B cell (primary cell): ENCODE results near the gene IRS2. TPM values are rescaled to one million over a fixed set of nuclear protein-coding genes. Genes with fewer than 3 reads are reported as not detected.

Experiments used
- ATAC-seq: fragments of 200-7000 bp; cut with Tn5 transposase; one replicate; pipeline ENCODE4 v1.10.0; 2021; ENCODE audit warnings: low read depth, mild to moderate bottlenecking, moderate number of reproducible peaks, moderate library complexity
- CTCF ChIA-PET: fragments of 350-600 bp; sonication (Branson Sonifier 250); formaldehyde crosslinking; loops from one replicate; lab custom pipeline; 2021; ENCODE audit warnings: antibody characterized with exemption, inconsistent platforms; lab: Charles Lee
- POLR2A ChIA-PET: fragments of 350-600 bp; sonication (Branson Sonifier 250); formaldehyde crosslinking; loops from one replicate; lab custom pipeline; 2021; ENCODE audit warnings: antibody characterized with exemption; lab: Charles Lee
- DNase-seq: peaks from one replicate; pipeline ENCODE4 v3.0.0; 2013
- H2AFZ ChIP-seq: 2 replicates; pipeline ENCODE4 v1.6.1; 2012; ENCODE audit warnings: mild to moderate bottlenecking, low read depth, low read length; ENCODE audit not compliant: insufficient read depth, poor library complexity, severe bottlenecking
- H3K27ac ChIP-seq, 2 donors: 1 replicate in 1 of 2; 2 replicates in 1 of 2; pipeline ENCODE4 v1.5.1; 2012 to 2013; ENCODE audit warnings: low read length in 2 of 2, mild to moderate bottlenecking in 2 of 2, moderate library complexity in 1 of 2
- H3K27me3 ChIP-seq, 4 experiments: fragments of 200-600 bp in 1 of 4; sonication (generic) in 1 of 4; replicated peaks in 1 of 4; 1 replicate in 2 of 4; 2 replicates in 2 of 4; pipeline versions ENCODE4 v1.6.1 to v1.7.0; 2013 to 2016; ENCODE audit warnings: low read length in 3 of 4, mild to moderate bottlenecking in 2 of 4, mixed read lengths in 1 of 4, moderate library complexity in 1 of 4; ENCODE audit not compliant: insufficient read depth in 4 of 4, control insufficient read depth in 3 of 4; ENCODE audit errors: control extremely low read depth in 1 of 4
- H3K36me3 ChIP-seq, 2 experiments: replicated peaks in 1 of 2; 1 replicate in 1 of 2; 2 replicates in 1 of 2; pipeline versions ENCODE4 v1.6.1 to v1.7.1; 2013; ENCODE audit warnings: low read length in 1 of 2; ENCODE audit not compliant: insufficient read depth in 2 of 2, control insufficient read depth in 1 of 2; ENCODE audit errors: control extremely low read depth in 1 of 2, extremely low read depth in 1 of 2
- H3K4me1 ChIP-seq, 2 donors: fragments of 200-600 bp in 1 of 2; sonication (generic) in 1 of 2; 1 replicate in 1 of 2; 2 replicates in 1 of 2; pipeline versions ENCODE4 v1.5.1 to v1.6.1; 2013 to 2017; ENCODE audit warnings: low read length in 2 of 2; ENCODE audit not compliant: control insufficient read depth in 2 of 2, insufficient read depth in 2 of 2
- H3K4me2 ChIP-seq: replicated peaks from 2 replicates; pipeline ENCODE3; 2012; ENCODE audit warnings: mild to moderate bottlenecking, low read depth, low read length; ENCODE audit not compliant: poor library complexity, severe bottlenecking
- H3K4me3 ChIP-seq, 5 experiments: fragments of 200-600 bp in 1 of 5; sonication (generic) in 1 of 5; 1 replicate in 3 of 5; 2 replicates in 2 of 5; pipeline versions ENCODE4 v1.5.1 to v1.7.0; 2011 to 2016; ENCODE audit warnings: low read length in 4 of 5, mild to moderate bottlenecking in 4 of 5, low read depth in 2 of 5, control low read depth in 1 of 5, moderate library complexity in 1 of 5; ENCODE audit not compliant: insufficient read depth in 1 of 5; ENCODE audit errors: control extremely low read depth in 1 of 5, extremely low read depth in 1 of 5
- H3K79me2 ChIP-seq: fragments of 200-600 bp; sonication (generic); one replicate; pipeline ENCODE4 v1.6.0; 2016; ENCODE audit warnings: low read length; ENCODE audit not compliant: control insufficient read depth, insufficient read depth
- H3K9ac ChIP-seq: fragments of 200-600 bp; sonication (generic); 2 replicates; pipeline ENCODE4 v1.6.1; 2017; ENCODE audit warnings: mild to moderate bottlenecking, low read length, moderate library complexity
- H3K9me3 ChIP-seq, 3 donors: one replicate each; pipeline versions ENCODE4 v1.6.1 to v1.7.1; 2013; ENCODE audit warnings: low read length in 2 of 3; ENCODE audit not compliant: control insufficient read depth in 2 of 3, insufficient read depth in 1 of 3; ENCODE audit errors: control extremely low read depth in 1 of 3
- H4K20me1 ChIP-seq: 2 replicates; pipeline ENCODE4 v1.6.0; 2012; ENCODE audit warnings: mild to moderate bottlenecking, low read length; ENCODE audit not compliant: insufficient read depth, control insufficient read depth, poor library complexity, severe bottlenecking
- H3K27ac Mint-ChIP-seq: one replicate; pipeline ENCODE4 v1.8.0; 2021; ENCODE audit warnings: mixed read lengths
- H3K27me3 Mint-ChIP-seq: one replicate; pipeline ENCODE4 v1.8.0; 2021; ENCODE audit warnings: mixed read lengths
- H3K4me1 Mint-ChIP-seq: one replicate; pipeline ENCODE4 v1.8.0; 2021; ENCODE audit warnings: mixed read lengths
- H3K4me3 Mint-ChIP-seq: one replicate; pipeline ENCODE4 v1.8.0; 2021; ENCODE audit warnings: mixed read lengths
- H3K9me3 Mint-ChIP-seq: one replicate; pipeline ENCODE4 v1.8.0; 2022; ENCODE audit warnings: mixed read lengths; ENCODE audit not compliant: insufficient read depth
- CTCF ChIP-seq: fragments of 200-600 bp; IDR thresholded peaks from one replicate; pipeline ENCODE4 v1.8.0; 2022; ENCODE audit warnings: antibody characterized with exemption, mild to moderate bottlenecking
- EZH2 ChIP-seq: IDR thresholded peaks from 2 replicates; pipeline ENCODE4 v1.6.1; 2012; ENCODE audit warnings: borderline replicate concordance, low read depth, mild to moderate bottlenecking, moderate library complexity, low read length; ENCODE audit not compliant: insufficient read depth, poor library complexity, severe bottlenecking
- WGBS: methylation state at CpG from one replicate; pipeline ENCODE4 v1.1.5; 2013; ENCODE audit warnings: missing lambda C conversion rate; ENCODE audit not compliant: insufficient coverage; 5-methylcytosine and 5-hydroxymethylcytosine counted together
- intact Hi-C: fragments of 100-400 bp; cut with micrococcal nuclease; formaldehyde crosslinking; loops from one replicate; pipeline ENCODE4 v1.10.0; 2022
- polyA plus RNA-seq: library from polyadenylated mRNA; depleted of rRNA; stranded (reverse); fragments of >200 nt; gene quantifications from 2 replicates; pipeline ENCODE4 v1.2.3, GENCODE V29; 2012
- total RNA-seq, 2 donors: library from RNA; stranded (reverse); fragments of 120-200 nt in 1 of 2; gene quantifications; 1 replicate in 1 of 2; 2 replicates in 1 of 2; pipeline versions ENCODE4 v1.2.3 to v1.2.4, GENCODE V29; 2013 to 2022

Gene IRS2
- total and polyA plus RNA-seq, 2 donors (not counting 1 experiment from before 2014, with no cell fraction given), result 5.8 to 26.9 TPM

GRCh38 chr13:109818886-109819285, 32.5 kb upstream of the IRS2 start:
- ChIA-PET POLR2A (no interaction called here), CTCF (interaction anchor here (0.7 kb wide), 1 partner anchor 96 kb away, joined by 3 read pairs; no protein-coding TSS in a partner anchor)
- no peaks in the 10 kb centered on the region for H3K27me3 ChIP-seq
- ATAC-seq (no peak), DNase-seq (no peak)
- no peak overlapping the region for H3K9ac ChIP-seq
- peaks cover 0 to 4% (median 0%) of the 10 kb centered on the region in 3 donors for H3K9me3 ChIP-seq
- H3K79me2 ChIP-seq, result no peaks in the 10 kb centered on the region
- Mint-ChIP-seq H3K4me1 (no peaks in the 10 kb centered on the region), H3K9me3 (no peaks in the 10 kb centered on the region), H3K27ac (no peak overlapping the region), H3K4me3 (no peak overlapping the region), H3K27me3 (peaks cover 13% of the 10 kb centered on the region)
- H4K20me1 ChIP-seq, result no peaks in the 10 kb centered on the region
- TF ChIP-seq EZH2 (no peak), CTCF (no peak)
- no peak overlapping the region for H2AFZ ChIP-seq
- no peaks in the 10 kb centered on the region for H3K36me3 ChIP-seq
- H3K4me1 ChIP-seq, result no peaks in the 10 kb centered on the region
- no peak overlapping the region for H3K4me2 ChIP-seq
- H3K4me3 ChIP-seq, result no peak overlapping the region
- no peak overlapping the region for H3K27ac ChIP-seq
- intact Hi-C loops, result no loop called here
- 76% methylated on average over 2 of the region's 5 CpGs for WGBS

GRCh38 chr13:109817591-109818535, 31.5 kb upstream of the IRS2 start:
- no peak overlapping the region for H3K4me2 ChIP-seq
- peaks cover 0 to 4% (median 0%) of the 10 kb centered on the region in 3 donors for H3K9me3 ChIP-seq
- no peak for ATAC-seq
- H3K9me3 Mint-ChIP-seq, result no peaks in the 10 kb centered on the region
- WGBS, result 69% methylated on average over 7 of the region's 9 CpGs
- H3K79me2 ChIP-seq, result no peaks in the 10 kb centered on the region
- no peak for DNase-seq
- H3K27ac ChIP-seq, result no peak overlapping the region
- H3K36me3 ChIP-seq, result no peaks in the 10 kb centered on the region
- no peaks in the 10 kb centered on the region for H3K4me1 ChIP-seq
- H3K27me3 Mint-ChIP-seq, result peaks cover 20% of the 10 kb centered on the region
- intact Hi-C loops, result no loop called here
- no peak for TF ChIP-seq EZH2
- no peak for TF ChIP-seq CTCF
- no peaks in the 10 kb centered on the region for H3K4me1 Mint-ChIP-seq
- CTCF ChIA-PET, result interaction anchor here (0.7 kb wide), 1 partner anchor 95 kb away, joined by 3 read pairs; no protein-coding TSS in a partner anchor
- POLR2A ChIA-PET, result no interaction called here
- no peak overlapping the region for H3K27ac Mint-ChIP-seq
- peaks cover 0 to 4% (median 0%) of the 10 kb centered on the region in 4 experiments for H3K27me3 ChIP-seq
- H4K20me1 ChIP-seq, result no peaks in the 10 kb centered on the region
- no peak overlapping the region for H3K4me3 Mint-ChIP-seq
- H3K9ac ChIP-seq, result no peak overlapping the region
- no peak overlapping the region for H3K4me3 ChIP-seq
- H2AFZ ChIP-seq, result no peak overlapping the region
